Stimulated activated CD8-positive, alpha-beta memory T cell treated with anti-CD3 and anti-CD28 coated beads, Interleukin-15, amount 100 ng/mL, for 4 hours (primary cell): Measurements from ENCODE around the gene PDZRN4.
"Not testable (repeated sequence)": the region's sequence is repeated elsewhere in the genome, so short reads cannot be mapped to it uniquely, and the experiment has no call there.

Experiments
- DNase-seq, 2 donors: peaks; one replicate each; pipeline ENCODE4 v3.0.0-alpha.2; 2020; ENCODE audit warnings: low read depth in 2 of 2

Gene PDZRN4

GRCh38 chr12:41188058-41188840 lies at the start of gene PDZRN4:
TSS of gene PDZRN4 (plus strand) at chr12:41188320.
- no peak for DNase-seq

GRCh38 chr12:41140117-41140516 lies 48.0 kb upstream of the PDZRN4 start:
- DNase-seq, result no peak

- no peak for DNase-seq
Measured at GRCh38 chr12:41141104-41141503, 47.0 kb upstream of the PDZRN4 start.

DNA sequence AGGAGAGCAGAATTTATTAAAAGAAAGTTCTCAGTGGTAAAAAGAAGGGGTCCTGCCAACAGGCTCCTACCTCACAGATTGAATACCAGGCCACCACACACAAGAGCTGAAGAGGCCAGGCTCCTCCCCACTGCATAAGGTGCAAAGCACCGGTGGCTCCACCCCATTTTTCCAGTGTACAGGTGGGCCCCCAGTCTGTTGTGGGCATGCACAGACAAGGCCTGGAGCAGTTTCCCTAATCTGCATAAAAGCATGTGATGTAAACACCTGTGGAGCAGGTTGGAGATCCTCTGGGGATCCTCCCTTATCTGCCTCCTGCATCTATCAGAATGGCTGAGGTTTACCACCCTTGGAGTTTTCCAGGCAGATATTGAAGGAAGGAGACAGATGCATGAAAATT lies 45.7 kb upstream of the PDZRN4 start:
- DNase-seq, result no peak

DNA sequence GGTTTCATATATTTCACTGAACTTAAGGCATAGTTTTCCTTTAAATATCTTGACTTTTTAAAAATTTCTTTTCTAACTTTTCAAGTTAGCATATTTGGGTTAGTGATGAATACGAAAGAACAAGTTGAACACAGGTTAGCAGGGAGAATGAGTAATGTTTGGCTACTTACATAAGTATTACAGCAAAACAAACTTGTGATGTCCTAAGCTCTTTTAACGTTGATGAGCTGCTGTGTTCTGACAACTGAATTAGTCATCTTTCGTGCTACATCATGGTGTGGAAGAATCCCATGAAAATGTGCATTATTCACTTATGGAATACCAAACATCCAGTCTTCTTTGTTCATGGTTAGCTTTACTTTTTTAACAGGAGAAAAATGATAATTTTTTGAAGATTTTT lies 36.3 kb upstream of the PDZRN4 start:
- no peak for DNase-seq

DNA sequence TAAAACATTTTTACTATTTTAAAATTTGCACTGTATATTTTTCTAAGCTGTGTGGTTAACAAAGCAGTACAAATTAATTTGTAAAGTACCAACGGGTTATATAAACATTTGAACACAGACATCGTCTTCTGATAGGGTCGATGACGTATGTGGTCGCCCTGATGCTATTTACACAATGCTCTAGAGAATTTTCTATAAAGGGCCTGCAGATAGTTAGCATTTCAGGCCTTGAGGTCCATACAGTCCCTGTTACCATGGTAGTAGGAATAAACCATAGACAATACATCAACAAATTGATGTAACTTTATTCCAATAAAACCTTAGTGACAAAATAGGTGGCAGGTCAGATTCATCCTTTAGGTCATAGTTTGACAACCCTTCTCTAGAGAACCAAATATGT lies 25.7 kb upstream of the PDZRN4 start:
- DNase-seq, result no peak

- no peak for DNase-seq
Measured at GRCh38 chr12:41167701-41168100, 20.4 kb upstream of the PDZRN4 start.

DNA sequence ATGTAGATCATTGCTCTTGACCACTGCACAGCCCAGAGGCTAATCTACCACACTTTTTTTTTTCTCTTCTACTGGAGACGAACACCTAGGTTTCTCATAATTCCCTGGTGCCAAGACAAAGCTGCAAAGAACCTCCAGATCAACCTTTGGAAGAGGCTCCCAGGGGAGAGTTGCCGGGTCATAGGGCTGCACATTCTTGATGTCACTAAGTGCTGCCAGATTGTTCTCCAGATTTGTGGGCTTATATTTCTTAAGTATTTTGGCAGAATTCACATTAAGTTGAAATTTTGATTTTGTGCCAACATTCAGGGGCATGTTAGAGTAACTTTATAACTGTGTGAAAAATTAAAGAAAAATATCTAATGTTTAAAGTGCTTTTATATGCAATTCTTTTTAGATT lies 13.5 kb upstream of the PDZRN4 start:
- no peak for DNase-seq

- DNase-seq, result not testable (repeated sequence)
Measured at GRCh38 chr12:41179507-41179906, 8.6 kb upstream of the PDZRN4 start.

DNA sequence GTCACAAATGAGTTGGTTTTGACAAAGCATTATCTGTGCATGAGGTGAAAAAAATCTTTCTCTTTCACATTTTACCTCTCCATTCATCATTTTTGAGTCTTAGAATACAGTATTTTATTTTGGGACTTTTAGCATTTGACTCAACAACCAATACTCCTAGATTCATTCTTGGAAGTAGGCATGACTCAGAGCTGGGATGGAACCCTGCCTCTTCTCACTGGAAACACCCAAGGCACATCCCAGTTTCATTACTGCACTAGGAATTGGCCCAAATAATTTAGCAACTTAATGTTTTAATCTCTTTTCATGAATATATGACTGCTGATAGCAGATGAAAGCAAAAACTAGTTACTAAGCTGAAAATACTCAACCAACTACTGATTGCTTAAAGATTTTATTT lies 3.3 kb upstream of the PDZRN4 start:
- no peak for DNase-seq

DNA sequence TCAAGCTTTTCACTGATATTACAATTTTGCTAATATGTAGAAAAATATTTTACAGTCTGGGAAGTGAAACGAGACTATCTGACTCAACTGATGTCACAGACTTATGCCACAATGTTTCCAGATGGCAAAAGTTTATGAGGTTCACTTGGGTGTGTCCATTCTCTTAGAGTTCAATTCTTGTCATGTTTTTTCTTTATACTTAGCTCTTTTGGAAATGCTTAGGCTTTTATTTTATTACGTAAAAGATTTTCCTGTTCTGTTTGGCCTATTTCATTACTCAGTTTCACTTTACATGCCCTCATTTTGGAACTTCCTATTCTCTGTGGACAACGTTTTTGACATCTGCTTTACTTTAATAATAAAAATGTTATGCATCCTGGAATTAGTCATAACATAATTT lies 2.1 kb upstream of the PDZRN4 start:
- no peak for DNase-seq

- no peak for DNase-seq
Measured at GRCh38 chr12:41188841-41189394, 798 bp downstream of the PDZRN4 start.

DNA sequence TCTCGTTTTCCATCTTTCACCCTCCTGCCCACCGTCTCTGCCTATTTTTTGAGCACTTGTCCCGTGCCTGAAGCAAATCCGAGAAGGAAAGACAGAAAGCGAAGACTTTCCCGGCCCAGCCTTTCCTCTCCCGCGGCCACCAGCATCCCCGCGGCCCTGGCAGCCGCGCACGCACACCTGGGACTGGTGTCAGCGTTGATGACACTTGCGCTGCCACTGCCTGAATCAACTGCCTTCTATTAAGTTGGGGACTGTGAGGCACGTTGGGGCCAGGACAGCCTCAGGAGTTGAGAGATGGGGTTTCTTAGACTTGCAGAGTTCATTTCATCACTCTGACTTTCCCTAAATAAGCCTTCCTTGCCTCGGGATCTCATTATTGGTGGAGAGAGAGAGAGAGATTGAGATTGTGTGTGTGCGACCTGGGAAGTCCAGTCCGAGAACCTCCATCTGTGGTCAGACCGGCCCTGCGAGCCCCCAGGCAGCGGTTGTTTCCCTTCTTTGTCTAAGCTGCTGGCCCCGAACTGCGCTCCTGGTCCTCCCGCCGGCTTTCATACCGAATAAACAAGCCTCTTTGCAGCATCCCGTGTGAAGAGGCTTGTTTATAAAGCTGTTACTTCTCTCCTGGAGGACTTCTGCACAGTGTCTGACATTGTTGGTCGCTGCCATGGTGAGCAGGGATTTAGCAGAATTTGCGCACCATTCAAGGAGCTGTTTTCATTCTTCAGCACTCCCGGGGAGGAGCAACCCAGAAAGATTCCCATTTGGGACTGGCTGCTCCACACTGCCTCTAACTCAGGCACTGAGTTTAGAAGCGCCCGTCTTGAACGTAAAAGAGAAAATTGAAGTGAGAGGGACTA lies 1.5 kb downstream of the PDZRN4 start:
- no peak for DNase-seq

DNA sequence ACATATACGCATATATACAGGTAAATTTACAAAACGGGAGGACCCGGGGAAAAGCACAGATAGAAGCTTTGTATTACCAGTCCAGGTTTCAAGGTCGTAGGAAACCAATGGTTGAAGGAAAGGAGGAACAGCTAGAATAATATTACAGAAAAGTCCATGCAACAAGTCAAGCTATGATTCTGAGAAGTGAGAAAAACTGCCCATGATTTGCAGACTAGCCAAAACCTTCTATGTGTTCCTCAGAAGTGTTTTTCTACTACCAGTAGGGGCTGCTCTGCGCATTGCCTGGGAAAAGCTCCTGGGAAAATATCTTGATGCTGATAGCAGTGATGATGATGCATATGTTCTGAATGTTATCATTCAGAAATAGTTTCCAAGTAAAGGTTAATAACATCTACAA lies 2.2 kb downstream of the PDZRN4 start:
- no peak for DNase-seq

GRCh38 chr12:41191549-41191948 lies 3.4 kb downstream of the PDZRN4 start:
- DNase-seq, result not testable (repeated sequence)

GRCh38 chr12:41193311-41193710 lies 5.2 kb downstream of the PDZRN4 start:
- no peak for DNase-seq

DNA sequence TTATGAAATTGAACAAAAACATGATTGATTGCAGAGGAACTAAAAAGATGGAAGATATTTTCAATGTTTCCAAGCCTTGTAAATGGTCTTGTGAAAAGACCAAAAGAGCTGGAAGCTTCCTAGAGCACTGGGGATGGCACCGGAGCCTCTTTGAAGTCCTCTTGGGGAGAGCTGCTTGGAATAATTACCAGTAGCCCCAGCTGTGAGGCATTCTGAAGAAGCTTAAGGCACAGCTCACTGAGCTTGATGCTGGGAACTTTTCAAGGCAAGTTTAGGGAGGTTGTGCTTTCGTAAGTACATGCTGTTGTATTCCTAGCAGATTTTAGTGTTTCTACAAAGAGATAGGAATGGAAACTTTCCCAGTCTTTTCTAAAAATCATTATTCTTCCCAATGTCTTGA lies 13.9 kb downstream of the PDZRN4 start:
- no peak for DNase-seq

DNA sequence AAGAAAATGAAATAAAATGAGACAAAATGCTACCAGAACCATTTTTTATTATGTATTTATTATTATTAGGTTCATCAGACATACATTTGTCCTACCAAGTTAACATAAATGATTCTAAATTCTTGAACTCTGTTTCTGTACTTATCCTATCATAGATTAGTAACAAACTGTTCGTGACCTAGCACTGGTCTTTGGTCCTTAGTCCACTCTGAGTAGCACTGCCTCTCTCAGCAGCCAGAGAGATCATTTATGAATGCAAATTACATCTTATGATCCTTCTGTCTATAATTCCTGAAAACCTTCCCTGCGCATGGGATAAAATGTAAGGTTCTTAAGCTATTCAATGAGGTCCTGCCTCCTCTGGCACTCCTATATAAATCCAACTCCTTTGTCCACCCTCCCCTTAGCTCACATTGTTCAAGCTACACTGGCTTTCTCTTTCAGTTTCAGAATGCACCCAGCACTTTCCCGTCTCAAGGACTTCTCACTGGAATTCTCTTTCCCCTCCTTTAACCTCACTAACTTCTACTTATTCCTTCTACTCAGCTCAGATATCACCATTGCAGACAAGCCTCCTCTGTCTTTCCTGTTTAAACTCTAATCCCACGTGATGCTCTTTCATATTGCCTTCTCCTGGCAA lies 17.1 kb downstream of the PDZRN4 start:
- no peak for DNase-seq

DNA sequence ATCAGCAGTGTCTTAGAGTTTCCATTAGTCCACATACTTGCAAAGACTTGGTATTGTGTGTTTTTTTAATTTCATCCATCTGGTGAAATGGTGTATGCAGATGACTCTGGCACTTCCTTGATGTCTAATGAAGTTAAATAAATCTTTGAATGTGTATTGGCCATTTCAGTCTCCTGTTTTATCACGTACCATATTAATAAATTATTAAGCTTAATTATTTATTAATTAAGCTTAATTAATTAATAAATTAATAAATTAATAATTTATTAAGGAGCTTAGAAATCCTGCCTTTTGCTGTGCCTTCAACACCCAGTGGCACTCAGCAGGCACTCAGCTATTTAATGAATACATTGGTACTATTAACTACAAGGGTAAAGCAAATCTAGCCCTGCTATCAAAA lies 18.2 kb downstream of the PDZRN4 start:
- no peak for DNase-seq

DNA sequence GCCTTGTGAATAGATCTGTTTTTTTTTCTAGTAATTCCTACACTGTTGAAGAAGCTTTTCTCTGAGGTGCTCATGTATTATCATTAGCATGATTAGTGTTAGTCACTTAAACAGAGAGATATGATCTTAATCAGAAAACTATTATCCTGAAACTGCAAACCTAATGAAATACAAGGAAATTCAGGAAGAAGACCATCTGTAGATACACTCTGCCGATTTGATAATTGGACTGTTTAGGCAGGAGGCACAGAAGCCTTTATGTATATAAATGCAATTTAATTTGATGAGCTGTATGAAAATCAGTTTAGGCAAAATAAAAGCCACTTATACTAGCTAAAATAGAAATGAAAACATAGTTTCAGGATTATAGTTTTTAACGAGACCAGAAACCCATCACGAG lies 23.3 kb downstream of the PDZRN4 start:
- DNase-seq, result no peak

DNA sequence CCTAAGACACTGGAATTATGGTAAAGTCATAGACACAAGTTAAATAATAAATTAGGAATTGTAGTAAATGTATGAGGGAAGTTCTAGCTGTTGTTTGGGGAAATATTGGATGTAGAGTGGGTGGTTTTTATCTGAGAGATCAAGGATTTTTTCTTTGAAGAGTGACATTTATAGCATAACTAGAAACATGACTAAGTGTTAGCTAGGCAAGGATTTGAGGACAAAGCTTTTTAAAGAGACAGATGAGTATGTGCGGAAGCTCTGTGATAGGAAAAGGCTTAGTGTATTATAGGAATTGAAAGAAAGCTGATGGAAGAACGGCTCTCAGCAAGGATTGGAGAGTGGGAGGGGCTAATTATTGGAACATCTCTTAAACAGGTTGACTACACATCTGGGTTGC lies 24.5 kb downstream of the PDZRN4 start:
- no peak for DNase-seq

- DNase-seq, result no peak
Measured at GRCh38 chr12:41213107-41213506, 25.0 kb downstream of the PDZRN4 start.
